MM.1S (cell line): Measurements from ENCODE around the gene ANKMY1.
"Not testable (repeated sequence)": the region's sequence is repeated elsewhere in the genome, so short reads cannot be mapped to it uniquely, and the experiment has no call there.

Experiments used
- DNase-seq: peaks from one replicate; pipeline ENCODE4 v3.0.0-alpha.2; 2015
- H2AFZ ChIP-seq: fragments of 300-600 bp; sonication (generic); 2 replicates; pipeline ENCODE4 v1.6.0; 2016; ENCODE audit warnings: antibody characterized with exemption, low read length
- H3F3A ChIP-seq: fragments of 300-600 bp; sonication (generic); 2 replicates; pipeline ENCODE4 v1.6.1; 2016; ENCODE audit warnings: mild to moderate bottlenecking, antibody characterized with exemption, low read length, moderate library complexity, mixed read lengths; ENCODE audit not compliant: insufficient read depth
- H3K27ac ChIP-seq: fragments of 300-600 bp; sonication (generic); 2 replicates; pipeline ENCODE4 v1.5.1; 2016; ENCODE audit warnings: mild to moderate bottlenecking, low read length
- H3K27me3 ChIP-seq: fragments of 300-600 bp; sonication (generic); replicated peaks from 2 replicates; pipeline ENCODE4 v1.6.0; 2016; ENCODE audit warnings: low read length; ENCODE audit not compliant: insufficient read depth
- H3K36me3 ChIP-seq: fragments of 300-600 bp; sonication (generic); replicated peaks from 2 replicates; pipeline ENCODE4 v1.6.1; 2016; ENCODE audit warnings: mild to moderate bottlenecking, low read length, mixed read lengths; ENCODE audit not compliant: insufficient read depth
- H3K4me1 ChIP-seq: fragments of 300-600 bp; sonication (generic); 2 replicates; pipeline ENCODE4 v1.6.1; 2016; ENCODE audit warnings: low read length, mixed read lengths
- H3K4me2 ChIP-seq: fragments of 300-600 bp; sonication (generic); 2 replicates; pipeline ENCODE4 v1.6.0; 2016; ENCODE audit warnings: low read depth, low read length
- H3K4me3 ChIP-seq: fragments of 300-600 bp; sonication (generic); 2 replicates; pipeline ENCODE4 v1.5.1; 2016; ENCODE audit warnings: low read length, mixed read lengths
- H3K79me2 ChIP-seq: fragments of 300-600 bp; sonication (generic); 2 replicates; pipeline ENCODE4 v1.6.1; 2016; ENCODE audit warnings: mixed run types, low read length, mixed read lengths
- H3K9ac ChIP-seq: fragments of 300-600 bp; sonication (generic); 2 replicates; pipeline ENCODE4 v1.6.1; 2016; ENCODE audit warnings: low read length, mixed read lengths
- H3K9me2 ChIP-seq: fragments of 300-600 bp; sonication (generic); replicated peaks from 2 replicates; pipeline ENCODE4 v1.6.1; 2016; ENCODE audit warnings: mild to moderate bottlenecking, low read length, mixed read lengths; ENCODE audit not compliant: insufficient read depth
- H3K9me3 ChIP-seq: fragments of 300-600 bp; sonication (generic); replicated peaks from 2 replicates; pipeline ENCODE4 v1.6.1; 2016; ENCODE audit warnings: mild to moderate bottlenecking, low read length, mixed read lengths; ENCODE audit not compliant: insufficient read depth
- H4K20me1 ChIP-seq: fragments of 300-600 bp; sonication (generic); 2 replicates; pipeline ENCODE4 v1.6.1; 2016; ENCODE audit warnings: mild to moderate bottlenecking, low read length, moderate library complexity, mixed read lengths; ENCODE audit not compliant: insufficient read depth
- EZH2 ChIP-seq: fragments of 300-600 bp; sonication (generic); optimal IDR thresholded peaks from 2 replicates; pipeline ENCODE3; 2017; ENCODE audit warnings: low read depth, mild to moderate bottlenecking, antibody characterized with exemption, low read length, mixed read lengths
- EZH2phosphoT487 ChIP-seq: fragments of 300-600 bp; sonication (generic); IDR thresholded peaks from 2 replicates; pipeline ENCODE4 v1.6.1; 2018; ENCODE audit warnings: antibody characterized with exemption, low read length
- TF ChIP-seq, protein P1 (sequence below): fragments of 300-600 bp; sonication (generic); IDR thresholded peaks from 2 replicates; pipeline ENCODE4 v1.5.1; 2016; ENCODE audit warnings: antibody characterized with exemption, low read length, mixed read lengths

The ANKMY1 gene

GRCh38 chr2:240551288-240551687 lies 6.5 kb downstream of the ANKMY1 start:
- no peak for TF ChIP-seq EZH2
- TF ChIP-seq, protein P1, sequence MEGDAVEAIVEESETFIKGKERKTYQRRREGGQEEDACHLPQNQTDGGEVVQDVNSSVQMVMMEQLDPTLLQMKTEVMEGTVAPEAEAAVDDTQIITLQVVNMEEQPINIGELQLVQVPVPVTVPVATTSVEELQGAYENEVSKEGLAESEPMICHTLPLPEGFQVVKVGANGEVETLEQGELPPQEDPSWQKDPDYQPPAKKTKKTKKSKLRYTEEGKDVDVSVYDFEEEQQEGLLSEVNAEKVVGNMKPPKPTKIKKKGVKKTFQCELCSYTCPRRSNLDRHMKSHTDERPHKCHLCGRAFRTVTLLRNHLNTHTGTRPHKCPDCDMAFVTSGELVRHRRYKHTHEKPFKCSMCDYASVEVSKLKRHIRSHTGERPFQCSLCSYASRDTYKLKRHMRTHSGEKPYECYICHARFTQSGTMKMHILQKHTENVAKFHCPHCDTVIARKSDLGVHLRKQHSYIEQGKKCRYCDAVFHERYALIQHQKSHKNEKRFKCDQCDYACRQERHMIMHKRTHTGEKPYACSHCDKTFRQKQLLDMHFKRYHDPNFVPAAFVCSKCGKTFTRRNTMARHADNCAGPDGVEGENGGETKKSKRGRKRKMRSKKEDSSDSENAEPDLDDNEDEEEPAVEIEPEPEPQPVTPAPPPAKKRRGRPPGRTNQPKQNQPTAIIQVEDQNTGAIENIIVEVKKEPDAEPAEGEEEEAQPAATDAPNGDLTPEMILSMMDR, result no peak
- TF ChIP-seq EZH2phosphoT487, result no peak
- peak overlapping the region; percentile 11; the same call in 1 of the 2 replicates for H3K27ac ChIP-seq
- H3K9me2 ChIP-seq, result no peaks in the 10 kb centered on the region
- no peak overlapping the region for H3K4me3 ChIP-seq
- no peaks in the 10 kb centered on the region for H3K27me3 ChIP-seq
- no peak overlapping the region for H3K9ac ChIP-seq
- no peak overlapping the region for H3K4me2 ChIP-seq
- H3K36me3 ChIP-seq, result no peaks in the 10 kb centered on the region; the same call in 1 of the 2 replicates
- H3F3A ChIP-seq, result peaks cover 4% of the 10 kb centered on the region; the same call in 1 of the 2 replicates
- peaks cover 29% of the 10 kb centered on the region for H3K79me2 ChIP-seq
- no peak for DNase-seq
- H2AFZ ChIP-seq, result no peak overlapping the region
- peaks cover 12% of the 10 kb centered on the region; the same call in 1 of the 2 replicates for H3K4me1 ChIP-seq
- no peaks in the 10 kb centered on the region for H4K20me1 ChIP-seq
- no peaks in the 10 kb centered on the region for H3K9me3 ChIP-seq

DNA sequence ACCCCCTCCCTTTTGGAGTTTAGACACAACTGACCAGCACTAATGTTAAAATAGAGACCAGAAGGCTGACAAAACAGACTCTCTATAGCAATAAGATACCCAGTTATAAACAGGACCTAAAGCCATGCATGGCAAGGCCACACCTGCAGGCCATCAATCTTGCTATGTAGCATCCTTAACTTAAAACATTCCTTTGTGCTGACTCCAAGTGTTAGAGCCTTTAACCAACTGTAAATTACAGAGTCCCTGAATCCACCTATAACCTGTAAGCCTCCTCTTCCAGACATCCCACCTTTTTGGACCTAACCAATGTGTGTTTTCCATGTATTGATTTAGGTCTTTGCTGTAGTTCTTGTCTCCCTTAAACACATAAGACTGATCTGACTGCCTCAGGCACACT lies 17.9 kb downstream of the ANKMY1 start:
- DNase-seq, result no peak
- H4K20me1 ChIP-seq, result no peaks in the 10 kb centered on the region
- 0 out of 2 replicates have a peak, but pooled peaks cover 4% of the 10 kb centered on the region for H3K36me3 ChIP-seq
- no peaks in the 10 kb centered on the region for H3K9me3 ChIP-seq
- H3F3A ChIP-seq, result no peaks in the 10 kb centered on the region
- H3K9ac ChIP-seq, result no peak overlapping the region
- TF ChIP-seq, protein P1, result no peak
- TF ChIP-seq EZH2phosphoT487, result no peak
- TF ChIP-seq EZH2, result no peak
- H3K4me3 ChIP-seq, result no peak overlapping the region
- H2AFZ ChIP-seq, result no peak overlapping the region
- peaks cover 11% of the 10 kb centered on the region; the same call in 1 of the 2 replicates for H3K79me2 ChIP-seq
- no peaks in the 10 kb centered on the region for H3K9me2 ChIP-seq
- H3K27ac ChIP-seq, result no peak overlapping the region
- H3K27me3 ChIP-seq, result no peaks in the 10 kb centered on the region
- H3K4me2 ChIP-seq, result no peak overlapping the region
- no peaks in the 10 kb centered on the region for H3K4me1 ChIP-seq

DNA sequence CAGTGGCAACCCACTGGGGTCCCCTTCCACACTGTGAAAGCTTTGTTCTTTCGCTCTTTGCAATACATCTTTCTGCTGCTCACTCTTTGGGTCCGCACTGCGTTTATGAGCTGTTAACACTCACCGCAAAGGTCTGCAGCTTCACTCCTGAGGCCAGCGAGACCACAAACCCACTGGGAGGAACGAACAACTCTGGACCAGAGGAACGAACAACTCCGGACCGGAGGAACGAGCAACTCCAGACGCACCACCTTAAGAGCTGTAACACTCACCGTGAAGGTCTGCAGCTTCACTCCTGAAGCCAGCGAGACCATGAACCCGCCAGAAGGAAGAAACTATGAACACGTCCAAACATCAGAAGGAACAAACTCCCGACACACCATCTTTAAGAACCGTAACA lies 18.7 kb downstream of the ANKMY1 start:
- peaks cover 11% of the 10 kb centered on the region; the same call in 1 of the 2 replicates for H3K79me2 ChIP-seq
- H3K9me3 ChIP-seq, H3K4me2 ChIP-seq, H3K27me3 ChIP-seq, H3K27ac ChIP-seq, H2AFZ ChIP-seq, H4K20me1 ChIP-seq, H3K4me1 ChIP-seq, H3K4me3 ChIP-seq, DNase-seq, H3K9ac ChIP-seq, H3F3A ChIP-seq, H3K9me2 ChIP-seq, H3K36me3 ChIP-seq: not testable (repeated sequence)

DNA sequence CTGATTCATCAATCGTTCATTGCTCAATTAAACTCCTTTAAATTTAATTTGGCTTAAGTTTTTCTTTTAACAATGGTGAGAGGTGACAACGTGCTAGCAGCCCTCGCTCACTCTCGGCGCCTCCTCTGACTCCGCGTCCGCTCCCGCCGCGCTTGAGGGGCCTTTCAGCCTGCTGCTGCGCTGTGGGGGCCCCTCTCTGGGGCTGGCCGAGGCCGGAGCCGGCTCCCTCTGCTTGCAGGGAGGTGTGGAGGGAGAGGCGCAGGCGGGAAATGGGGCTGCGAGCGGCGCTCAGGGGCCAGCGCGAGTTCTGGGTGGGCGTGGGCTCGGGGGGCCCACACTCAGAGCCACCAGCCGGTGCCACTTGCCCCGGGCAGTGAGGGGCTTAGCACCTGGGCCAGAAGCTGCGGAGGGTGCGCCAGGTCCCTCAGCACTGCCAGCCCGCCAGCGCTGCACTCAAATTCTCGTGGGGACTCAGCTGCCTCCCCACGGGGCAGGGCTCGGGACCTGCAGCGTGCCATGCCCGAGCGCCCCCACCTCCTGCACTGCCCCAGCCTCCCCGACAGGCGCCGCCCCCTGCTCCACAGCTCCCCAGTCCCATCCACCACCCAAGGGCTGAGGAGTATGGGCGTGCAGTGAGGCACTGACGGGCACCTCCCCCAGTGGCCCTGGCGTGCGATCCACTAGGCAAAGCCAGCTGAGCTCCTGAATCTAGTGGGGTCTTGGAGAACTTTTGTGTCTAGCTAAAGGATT lies 19.6 kb downstream of the ANKMY1 start:
- no peaks in the 10 kb centered on the region for H3K9me3 ChIP-seq
- H3K9ac ChIP-seq, result no peak overlapping the region
- TF ChIP-seq, protein P1, result no peak
- no peak for TF ChIP-seq EZH2
- TF ChIP-seq EZH2phosphoT487, result no peak
- H3K9me2 ChIP-seq, result no peaks in the 10 kb centered on the region
- no peak for DNase-seq
- H3K79me2 ChIP-seq, result peaks cover 11% of the 10 kb centered on the region; the same call in 1 of the 2 replicates
- no peak overlapping the region for H3K27ac ChIP-seq
- peaks cover 4% of the 10 kb centered on the region; the same call in 1 of the 2 replicates for H3K36me3 ChIP-seq
- H3K4me1 ChIP-seq, result no peaks in the 10 kb centered on the region
- H2AFZ ChIP-seq, result no peak overlapping the region
- H3K4me2 ChIP-seq, result no peak overlapping the region
- no peak overlapping the region for H3K4me3 ChIP-seq
- no peaks in the 10 kb centered on the region for H3K27me3 ChIP-seq
- H4K20me1 ChIP-seq, result no peaks in the 10 kb centered on the region
- no peaks in the 10 kb centered on the region for H3F3A ChIP-seq
